Erythroblast (primary cell): ENCODE data around the gene SLC2A3.
"Not testable (repeated sequence)": the region's sequence is repeated elsewhere in the genome, so short reads cannot be mapped to it uniquely, and the experiment has no call there.

Experiments
- GATA1 ChIP-seq: IDR thresholded peaks from 2 replicates; pipeline ENCODE4 v1.6.1; 2011; ENCODE audit warnings: low read depth, mild to moderate bottlenecking, control low read depth, low read length, moderate library complexity
- POLR2A ChIP-seq: IDR thresholded peaks from 2 replicates; pipeline ENCODE4 v1.6.1; 2011; ENCODE audit warnings: mild to moderate bottlenecking, low read length

- TF ChIP-seq POLR2A, GATA1: not testable (repeated sequence)
These were observed 17.9 kb upstream of the SLC2A3 start for GRCh38 chr12:7953912-7954311.
